Lung (tissue), 12 donors: ENCODE data around the gene CNNM4. TPM values are rescaled to one million over a fixed set of nuclear protein-coding genes. Genes with fewer than 3 reads are reported as not detected.

ENCODE experiments used
- ATAC-seq: fragments of 200-7000 bp; cut with Tn5 transposase; one replicate; pipeline ENCODE4 v1.9.1; 2020; ENCODE audit warnings: moderate number of reproducible peaks; ENCODE audit not compliant: insufficient read depth, low FRiP score
- DNase-seq, 3 donors: peaks; one replicate each; pipeline ENCODE4 v3.0.0-alpha.2; 2013 to 2017
- H3K27ac ChIP-seq, 2 donors: one replicate each; pipeline ENCODE4 v1.5.1; 2013; ENCODE audit warnings: mild to moderate bottlenecking in 2 of 2, moderate library complexity in 2 of 2, control low read depth in 1 of 2, inconsistent platforms in 1 of 2, low read depth in 1 of 2, low read length in 1 of 2
- H3K27me3 ChIP-seq, 3 donors: one replicate each; pipeline ENCODE4 v1.5.1; 2013; ENCODE audit warnings: low read length in 2 of 3; ENCODE audit not compliant: control insufficient read depth in 3 of 3, insufficient read depth in 3 of 3
- H3K36me3 ChIP-seq, 4 donors: one replicate each; pipeline ENCODE4 v1.5.1; 2013; ENCODE audit warnings: low read length in 4 of 4, mild to moderate bottlenecking in 1 of 4, moderate library complexity in 1 of 4; ENCODE audit not compliant: control insufficient read depth in 4 of 4, insufficient read depth in 4 of 4
- H3K4me1 ChIP-seq, 5 donors: one replicate each; pipeline ENCODE4 v1.5.1; 2013; ENCODE audit warnings: low read length in 5 of 5, mild to moderate bottlenecking in 2 of 5, moderate library complexity in 1 of 5; ENCODE audit not compliant: control insufficient read depth in 5 of 5, insufficient read depth in 5 of 5
- H3K4me3 ChIP-seq: one replicate; pipeline ENCODE4 v1.5.1; 2013; ENCODE audit warnings: mild to moderate bottlenecking, control low read depth, moderate library complexity
- H3K9ac ChIP-seq, 2 donors: one replicate each; pipeline ENCODE4 v1.5.1; 2013; ENCODE audit warnings: low read length in 2 of 2, control low read depth in 1 of 2; ENCODE audit not compliant: insufficient read depth in 1 of 2
- H3K9me3 ChIP-seq, 4 donors: one replicate each; pipeline ENCODE4 v1.5.1; 2013; ENCODE audit warnings: low read length in 3 of 4, mild to moderate bottlenecking in 1 of 4, moderate library complexity in 1 of 4; ENCODE audit not compliant: control insufficient read depth in 4 of 4, insufficient read depth in 3 of 4
- CTCF ChIP-seq: IDR thresholded peaks from 2 replicates; pipeline ENCODE4 v1.5.1; 2012; ENCODE audit warnings: mild to moderate bottlenecking; ENCODE audit errors: control extremely low read depth, extremely low read depth
- WGBS, 2 donors: extraction: QIAGEN DNeasy Blood & Tissue Kit; methylation state at CpG; one replicate each; pipeline ENCODE4 v1.1.7; 2013; 5-methylcytosine and 5-hydroxymethylcytosine counted together
- polyA plus RNA-seq, 2 donors: library from polyadenylated mRNA; stranded (reverse); fragments of 200-250 nt; gene quantifications; one replicate each; pipeline ENCODE4 v1.2.1, GENCODE V29; 2013
- total RNA-seq, 2 donors: library from RNA; depleted of rRNA in 1 of 2; stranded (reverse); fragments of >200 nt in 1 of 2; gene quantifications; one replicate each; pipeline ENCODE4 v1.2.1, GENCODE V29; 2014 to 2021
- donor health status: control.
- donor health status: control.
- donor health status: Bipolar disorder and iron deficiency.
- donor health status: healthy.
- donor health status: DM: yes; HTN: yes; CAD: no.

CNNM4 gene
- total and polyA plus RNA-seq, 4 donors, result 4.0 to 19.8 (median 12.3) TPM

- 83 to 84% methylated on average over 11 of the region's 11 CpGs for WGBS, 2 donors
- peaks cover under 1 to 25% (median 17%) of the 10 kb centered on the region in 5 donors for H3K4me1 ChIP-seq
- H3K4me3 ChIP-seq, result no peak overlapping the region
- ATAC-seq (no peak), DNase-seq (no peak)
- H3K36me3 ChIP-seq, result peaks cover 0 to 38% (median 24%) of the 10 kb centered on the region in 4 donors
- no peak overlapping the region for H3K27ac ChIP-seq
- H3K27me3 ChIP-seq, result no peaks in the 10 kb centered on the region
- no peak for TF ChIP-seq CTCF
- H3K9ac ChIP-seq, result no peak overlapping the region
- no peaks in the 10 kb centered on the region for H3K9me3 ChIP-seq
Observed at GRCh38 chr2:96823198-96823597, 62.5 kb downstream of the CNNM4 start.

GRCh38 chr2:96824079-96824870, 63.6 kb downstream of the CNNM4 start:
- Histone ChIP-seq H3K27ac (no peak overlapping the region), H3K4me3 (no peak overlapping the region), H3K9me3 (no peaks in the 10 kb centered on the region), H3K4me1 (peaks cover 0 to 15% (median 10%) of the 10 kb centered on the region in 5 donors), H3K27me3 (no peaks in the 10 kb centered on the region), H3K36me3 (peaks cover 0 to 46% (median 27%) of the 10 kb centered on the region in 4 donors), H3K9ac (no peak overlapping the region)
- ATAC-seq (peak; percentile 29), DNase-seq (peak in 1 of 3 donors; percentile 49)
- 66% methylated on average over 6 of the region's 6 CpGs for WGBS, 2 donors
- TF ChIP-seq CTCF, result no peak

- no peak for ATAC-seq
- peaks cover 0 to 8% (median 4%) of the 10 kb centered on the region in 5 donors for H3K4me1 ChIP-seq
- H3K36me3 ChIP-seq, result peaks cover 0 to 49% (median 31%) of the 10 kb centered on the region in 4 donors
- WGBS, 2 donors, result 82 to 92% methylated on average over 14 of the region's 14 CpGs
- no peak for DNase-seq
- H3K9me3 ChIP-seq, result no peaks in the 10 kb centered on the region
- TF ChIP-seq CTCF, result no peak
- no peak overlapping the region for H3K4me3 ChIP-seq
- no peak overlapping the region for H3K27ac ChIP-seq
- no peak overlapping the region for H3K9ac ChIP-seq
- no peaks in the 10 kb centered on the region for H3K27me3 ChIP-seq
Observed at GRCh38 chr2:96825057-96825456, 64.4 kb downstream of the CNNM4 start.
